HG03354 (cell line): ENCODE results near the gene PFN1.

Source experiments
- ATAC-seq: cut with Tn5 transposase; IDR thresholded peaks from one replicate; pipeline ENCODE4 v1.9.1; 2021; ENCODE audit warnings: mild to moderate bottlenecking; ENCODE audit not compliant: unreplicated experiment, poor library complexity, severe bottlenecking

The PFN1 gene

GRCh38 chr17:4947010-4947410 is 1.3 kb downstream of the PFN1 start:
- ATAC-seq: no peak

GRCh38 chr17:4946312-4946976 is 1.9 kb downstream of the PFN1 start:
- ATAC-seq: no peak

- no peak for ATAC-seq
Observed at GRCh38 chr17:4945944-4946280, 2.4 kb downstream of the PFN1 start.

- ATAC-seq: peak; percentile 19
Observed at GRCh38 chr17:4945176-4945943, 3.0 kb downstream of the PFN1 start.

- ATAC-seq: no peak
Observed at GRCh38 chr17:4944554-4945175, 3.7 kb downstream of the PFN1 start.

- no peak for ATAC-seq
Observed at GRCh38 chr17:4944163-4944553, 4.2 kb downstream of the PFN1 start.

- no peak for ATAC-seq
Observed at GRCh38 chr17:4942760-4943508, 5.4 kb downstream of the PFN1 start.

GRCh38 chr17:4941319-4941610 is 7.1 kb downstream of the PFN1 start:
- no peak for ATAC-seq

- ATAC-seq: no peak
Observed at GRCh38 chr17:4940555-4941318, 7.6 kb downstream of the PFN1 start.

GRCh38 chr17:4939796-4940554 is 8.4 kb downstream of the PFN1 start, which contains the start of the genes RNF167 and SLC25A11:
TSS of gene RNF167 (plus strand) at chr17:4940268. CDS start at chr17:4940910, 642 bp downstream.
TSS of gene SLC25A11 (minus strand) at chr17:4940046. CDS start at chr17:4939910, 136 bp downstream.
- ATAC-seq: peak; percentile 77

GRCh38 chr17:4939546-4939795 is 8.9 kb downstream of the PFN1 start:
- ATAC-seq: peak; percentile 14

GRCh38 chr17:4938688-4939545 is 9.4 kb downstream of the PFN1 start:
- ATAC-seq: no peak

GRCh38 chr17:4938069-4938491 is 10.2 kb downstream of the PFN1 start:
- ATAC-seq: no peak

- no peak for ATAC-seq
Observed at GRCh38 chr17:4937553-4937952, 10.8 kb downstream of the PFN1 start.

- ATAC-seq: no peak
Observed at GRCh38 chr17:4936436-4936835, 11.9 kb downstream of the PFN1 start.

- no peak for ATAC-seq
Observed at GRCh38 chr17:4935650-4936049, 12.7 kb downstream of the PFN1 start.

GRCh38 chr17:4934173-4934979 is 14.0 kb downstream of the PFN1 start:
- no peak for ATAC-seq

- no peak for ATAC-seq
Observed at GRCh38 chr17:4933646-4934045, 14.7 kb downstream of the PFN1 start.
